IMR-90 (cell line): ENCODE results near the gene UBE3A. TPM values are rescaled to one million over a fixed set of nuclear protein-coding genes. Genes with fewer than 3 reads are reported as not detected.

Experiments
- ATAC-seq: fragments of 200-7000 bp; cut with Tn5 transposase; 2 replicates; pipeline ENCODE4 v1.9.1; 2020; ENCODE audit warnings: low read depth, mild to moderate bottlenecking, moderate library complexity
- BruUV-seq: library from RNA; stranded (reverse); fragments of 400-500 nt; replicated peaks from 2 replicates; lab custom pipeline; 2021; lab: Mats Ljungman, UMichigan
- CTCF ChIA-PET: fragments of 300-600 bp; formaldehyde crosslinking; extraction: SDS; loops from one replicate; lab custom pipeline; 2021; ENCODE audit warnings: antibody characterized with exemption; lab: Yijun Ruan, JAX
- POLR2A ChIA-PET: fragments of 300-600 bp; sonication (Branson Sonifier 250); formaldehyde crosslinking; loops from one replicate; lab custom pipeline; 2022; ENCODE audit warnings: antibody characterized with exemption; ENCODE audit not compliant: unreplicated experiment; lab: Charles Lee
- DNase-seq: peaks from one replicate; pipeline ENCODE4 v3.0.0; 2013
- H2AFZ ChIP-seq: replicated peaks from 2 replicates; pipeline ENCODE3; 2013; ENCODE audit warnings: low read length, mild to moderate bottlenecking; ENCODE audit not compliant: poor library complexity
- H2AK5ac ChIP-seq: 2 replicates; pipeline ENCODE4 v1.6.1; 2013; ENCODE audit warnings: low read depth, low read length, inconsistent platforms
- H2AK9ac ChIP-seq: replicated peaks from 2 replicates; pipeline ENCODE3; 2013; ENCODE audit warnings: mild to moderate bottlenecking, low read depth, low read length, moderate library complexity; ENCODE audit not compliant: poor library complexity
- H2BK120ac ChIP-seq: 2 replicates; pipeline ENCODE4 v1.6.1; 2013; ENCODE audit warnings: low read depth, low read length, inconsistent platforms
- H2BK15ac ChIP-seq: 3 replicates; pipeline ENCODE4 v1.6.1; 2013; ENCODE audit warnings: low read depth, low read length, inconsistent platforms
- H2BK20ac ChIP-seq: 2 replicates; pipeline ENCODE4 v1.6.1; 2013; ENCODE audit warnings: low read depth, mild to moderate bottlenecking, inconsistent platforms, low read length, moderate library complexity
- H2BK5ac ChIP-seq: 2 replicates; pipeline ENCODE4 v1.6.1; 2013; ENCODE audit warnings: mild to moderate bottlenecking, low read depth, low read length, inconsistent platforms; ENCODE audit not compliant: poor library complexity, severe bottlenecking
- H3K14ac ChIP-seq: replicated peaks from 2 replicates; pipeline ENCODE4 v1.6.1; 2013; ENCODE audit warnings: low read depth, low read length, inconsistent platforms
- H3K18ac ChIP-seq: 2 replicates; pipeline ENCODE4 v1.6.1; 2013; ENCODE audit warnings: low read depth, low read length, control low read depth
- H3K23ac ChIP-seq: 2 replicates; pipeline ENCODE4 v1.6.1; 2013; ENCODE audit warnings: low read depth, low read length, inconsistent platforms
- H3K27ac ChIP-seq: 2 replicates; pipeline ENCODE4 v1.5.1; 2013; ENCODE audit warnings: mild to moderate bottlenecking, control low read depth, low read length; ENCODE audit not compliant: insufficient read depth
- H3K27me3 ChIP-seq: 2 replicates; pipeline ENCODE4 v1.6.1; 2013; ENCODE audit warnings: low read length; ENCODE audit not compliant: control insufficient read depth, insufficient read depth
- H3K36me3 ChIP-seq: 2 replicates; pipeline ENCODE4 v1.6.1; 2013; ENCODE audit warnings: low read length, mixed read lengths; ENCODE audit not compliant: control insufficient read depth, insufficient read depth
- H3K4ac ChIP-seq: 2 replicates; pipeline ENCODE4 v1.6.1; 2013; ENCODE audit warnings: low read depth, low read length, inconsistent platforms
- H3K4me1 ChIP-seq: 2 replicates; pipeline ENCODE4 v1.6.1; 2013; ENCODE audit warnings: low read length, mixed read lengths; ENCODE audit not compliant: control insufficient read depth, insufficient read depth
- H3K4me2 ChIP-seq: 2 replicates; pipeline ENCODE4 v1.6.1; 2013; ENCODE audit warnings: low read depth, mild to moderate bottlenecking, control low read depth, low read length, moderate library complexity
- H3K4me3 ChIP-seq: 2 replicates; pipeline ENCODE4 v1.5.1; 2013; ENCODE audit warnings: low read depth, mild to moderate bottlenecking, control low read depth, low read length, moderate library complexity; ENCODE audit not compliant: insufficient read depth
- H3K56ac ChIP-seq: 2 replicates; pipeline ENCODE4 v1.6.1; 2013; ENCODE audit warnings: low read length, inconsistent platforms; ENCODE audit not compliant: insufficient read depth; ENCODE audit errors: extremely low read depth
- H3K79me1 ChIP-seq, 2 experiments: 2 replicates each; pipeline ENCODE4 v1.6.1; 2013; ENCODE audit warnings: low read length in 2 of 2, inconsistent platforms in 1 of 2, low read depth in 1 of 2
- H3K9ac ChIP-seq: 2 replicates; pipeline ENCODE4 v1.6.1; 2013; ENCODE audit warnings: low read depth, low read length, control low read depth
- H3K9me1 ChIP-seq: 2 replicates; pipeline ENCODE4 v1.6.1; 2013; ENCODE audit warnings: low read length, inconsistent platforms; ENCODE audit not compliant: insufficient read depth
- H3K9me3 ChIP-seq: 2 replicates; pipeline ENCODE4 v1.6.1; 2013; ENCODE audit warnings: low read length; ENCODE audit not compliant: control insufficient read depth, insufficient read depth
- H4K20me1 ChIP-seq: 2 replicates; pipeline ENCODE4 v1.6.1; 2013; ENCODE audit warnings: low read length, inconsistent platforms; ENCODE audit not compliant: insufficient read depth
- H4K5ac ChIP-seq: 2 replicates; pipeline ENCODE4 v1.6.1; 2013; ENCODE audit warnings: mild to moderate bottlenecking, low read depth, low read length, control low read depth
- H4K8ac ChIP-seq, 2 experiments: 2 replicates each; pipeline ENCODE4 v1.6.1; 2013; ENCODE audit warnings: low read depth in 2 of 2, low read length in 2 of 2, control low read depth in 1 of 2, inconsistent platforms in 1 of 2
- H4K91ac ChIP-seq: 2 replicates; pipeline ENCODE4 v1.6.1; 2013; ENCODE audit warnings: low read depth, low read length, inconsistent platforms; ENCODE audit not compliant: insufficient read depth
- MXI1 ChIP-seq: IDR thresholded peaks from 2 replicates; pipeline ENCODE4 v1.6.1; 2012; ENCODE audit warnings: low read depth, mild to moderate bottlenecking, low read length, moderate library complexity, borderline replicate concordance
- WGBS, 2 experiments: methylation state at CpG; one replicate each; pipeline versions ENCODE4 v1.1.5 to v1.1.7; 2013; ENCODE audit warnings: missing lambda C conversion rate in 2 of 2; ENCODE audit not compliant: insufficient read length in 1 of 2; ENCODE audit errors: extremely low coverage in 2 of 2; 5-methylcytosine and 5-hydroxymethylcytosine counted together
- dilution Hi-C: fragments of 300-500 bp; cut with HindIII; formaldehyde crosslinking; loops from one replicate; pipeline ENCODE4 v1.14.3; 2018; ENCODE audit warnings: low sequenced_read_pairs; ENCODE audit not compliant: unreplicated experiment
- in situ Hi-C: fragments of 300-500 bp; cut with MboI; formaldehyde crosslinking; loops from 3 replicates; pipeline ENCODE4 v1.14.3; 2019; ENCODE audit warnings: low sequenced_read_pairs, inconsistent platforms, mixed read lengths
- intact Hi-C: fragments of 100-400 bp; cut with micrococcal nuclease; formaldehyde crosslinking; loops from 2 replicates; pipeline ENCODE4 v1.10.0; 2022
- polyA plus RNA-seq, 3 experiments: library from polyadenylated mRNA; depleted of rRNA; stranded (reverse); fragments of >200 nt; gene quantifications; 2 replicates each; pipeline ENCODE4 v1.2.3, GENCODE V29; 2012; ENCODE audit warnings: low replicate concordance in 1 of 3
- total RNA-seq: library from RNA; depleted of rRNA; stranded (reverse); fragments of >200 nt; gene quantifications from 2 replicates; pipeline ENCODE4 v1.2.3, GENCODE V29; 2012

UBE3A gene
- total and polyA plus RNA-seq, 2 of the 4 experiments (the other 2 are of a cell fraction): 19.3 to 53.2 TPM

GRCh38 chr15:25455226-25455625 lies 16.4 kb upstream of the UBE3A start:
- H2AFZ ChIP-seq: no peak overlapping the region
- CTCF ChIA-PET: no interaction called here

More at GRCh38 chr15:25455226-25455625, 16.4 kb upstream of the UBE3A start:
- ATAC-seq: no peak
- in situ Hi-C loops (no loop called here), dilution Hi-C loops (no loop called here), intact Hi-C loops (no loop called here)
- no peak overlapping the region for H4K91ac ChIP-seq
- no peaks in the 10 kb centered on the region for H3K36me3 ChIP-seq
- no peak overlapping the region for H2AK5ac ChIP-seq
- no peaks in the 10 kb centered on the region for H3K27me3 ChIP-seq
- H3K56ac ChIP-seq: no peak overlapping the region
- POLR2A ChIA-PET: no interaction called here
- H3K9ac ChIP-seq: no peak overlapping the region
- no peak overlapping the region for H3K27ac ChIP-seq
- no TSS peak for BruUV-seq
- no peaks in the 10 kb centered on the region for H3K9me1 ChIP-seq
- no peak overlapping the region for H3K23ac ChIP-seq
- no peak overlapping the region for H2AK9ac ChIP-seq
- no peak overlapping the region for H4K8ac ChIP-seq
- DNase-seq: no peak
- peaks cover 5% of the 10 kb centered on the region; the same call in 1 of the 2 replicates for H3K9me3 ChIP-seq
- no peak overlapping the region for H3K18ac ChIP-seq
- H2BK15ac ChIP-seq: no peak overlapping the region
- no peak overlapping the region for H3K4me2 ChIP-seq
- H3K4me1 ChIP-seq: no peaks in the 10 kb centered on the region
- H3K79me1 ChIP-seq: no peaks in the 10 kb centered on the region
- TF ChIP-seq MXI1: no peak
- WGBS, 2 experiments: no CpG with 5 or more reads among the region's 3 CpGs
- no peak overlapping the region for H2BK5ac ChIP-seq
- no peak overlapping the region for H3K4ac ChIP-seq
- no peak overlapping the region for H2BK20ac ChIP-seq
- no peak overlapping the region for H3K14ac ChIP-seq
- H3K4me3 ChIP-seq: no peak overlapping the region
- H2BK120ac ChIP-seq: no peak overlapping the region
- no peaks in the 10 kb centered on the region for H4K20me1 ChIP-seq
- H4K5ac ChIP-seq: no peak overlapping the region
